Skeletal muscle tissue (tissue), 4 donors: ENCODE data around the gene XIRP1. TPM values are rescaled to one million over a fixed set of nuclear protein-coding genes. Genes with fewer than 3 reads are reported as not detected.

Experiments used
- H3K27ac ChIP-seq: one replicate; pipeline ENCODE4 v1.7.0; 2013; ENCODE audit warnings: mild to moderate bottlenecking, low read depth, low read length, inconsistent platforms
- H3K27me3 ChIP-seq, 3 donors: one replicate each; pipeline ENCODE4 v1.7.0; 2013; ENCODE audit warnings: low read length in 3 of 3; ENCODE audit not compliant: control insufficient read depth in 3 of 3, insufficient read depth in 3 of 3
- H3K36me3 ChIP-seq, 3 donors: one replicate each; pipeline ENCODE4 v1.7.0; 2013; ENCODE audit warnings: low read length in 3 of 3; ENCODE audit not compliant: control insufficient read depth in 3 of 3, insufficient read depth in 3 of 3
- H3K4me1 ChIP-seq, 3 donors: one replicate each; pipeline ENCODE4 v1.7.0; 2013; ENCODE audit warnings: low read length in 3 of 3, mild to moderate bottlenecking in 3 of 3; ENCODE audit not compliant: control insufficient read depth in 3 of 3, insufficient read depth in 3 of 3
- H3K4me3 ChIP-seq, 3 donors: one replicate each; pipeline ENCODE4 v1.7.0; 2013; ENCODE audit warnings: low read length in 3 of 3
- H3K9ac ChIP-seq, 3 donors: one replicate each; pipeline ENCODE4 v1.7.0; 2013; ENCODE audit warnings: low read length in 3 of 3, mild to moderate bottlenecking in 3 of 3, moderate library complexity in 2 of 3, low read depth in 1 of 3
- H3K9me3 ChIP-seq, 3 donors: one replicate each; pipeline ENCODE4 v1.7.0; 2013; ENCODE audit warnings: low read length in 3 of 3; ENCODE audit not compliant: control insufficient read depth in 3 of 3
- total RNA-seq: library from RNA; depleted of rRNA; stranded (reverse); fragments of >200 nt; gene quantifications from one replicate; pipeline ENCODE4 v1.2.3, GENCODE V29; 2014
- donor health status: Osteomylitis.

Gene XIRP1
- total RNA-seq, 1 donor from 2014 or later: 30.8 TPM

- Histone ChIP-seq H3K27me3 (no peaks in the 10 kb centered on the region), H3K4me3 (no peak overlapping the region), H3K27ac (no peak overlapping the region), H3K36me3 (no peaks in the 10 kb centered on the region), H3K9me3 (no peaks in the 10 kb centered on the region), H3K9ac (no peak overlapping the region), H3K4me1 (no peaks in the 10 kb centered on the region)
Measured at GRCh38 chr3:39224288-39224687, 31.9 kb upstream of the XIRP1 start.

GRCh38 chr3:39222939-39223338 is 30.5 kb upstream of the XIRP1 start:
- no peaks in the 10 kb centered on the region for H3K9me3 ChIP-seq
- H3K27me3 ChIP-seq: no peaks in the 10 kb centered on the region
- H3K9ac ChIP-seq: no peak overlapping the region
- H3K27ac ChIP-seq: no peak overlapping the region
- no peaks in the 10 kb centered on the region for H3K4me1 ChIP-seq
- H3K36me3 ChIP-seq: no peaks in the 10 kb centered on the region
- H3K4me3 ChIP-seq: no peak overlapping the region

- no peaks in the 10 kb centered on the region for H3K36me3 ChIP-seq
- no peak overlapping the region for H3K4me3 ChIP-seq
- H3K9ac ChIP-seq: no peak overlapping the region
- H3K4me1 ChIP-seq: no peaks in the 10 kb centered on the region
- no peak overlapping the region for H3K27ac ChIP-seq
- H3K27me3 ChIP-seq: no peaks in the 10 kb centered on the region
- H3K9me3 ChIP-seq: no peaks in the 10 kb centered on the region
Measured at GRCh38 chr3:39222462-39222861, 30.1 kb upstream of the XIRP1 start.

- no peaks in the 10 kb centered on the region for H3K36me3 ChIP-seq
- H3K4me1 ChIP-seq: peaks cover 0 to 4% (median 0%) of the 10 kb centered on the region in 3 donors
- no peaks in the 10 kb centered on the region for H3K27me3 ChIP-seq
- H3K27ac ChIP-seq: no peak overlapping the region
- H3K9me3 ChIP-seq: no peaks in the 10 kb centered on the region
- H3K4me3 ChIP-seq: no peak overlapping the region
- no peak overlapping the region for H3K9ac ChIP-seq
Measured at GRCh38 chr3:39221141-39221530, 28.7 kb upstream of the XIRP1 start.

- Histone ChIP-seq H3K9ac (no peak overlapping the region), H3K4me3 (no peak overlapping the region), H3K4me1 (peaks cover 0 to 4% (median 0%) of the 10 kb centered on the region in 3 donors), H3K36me3 (no peaks in the 10 kb centered on the region), H3K9me3 (no peaks in the 10 kb centered on the region), H3K27ac (no peak overlapping the region), H3K27me3 (no peaks in the 10 kb centered on the region)
Measured at GRCh38 chr3:39220407-39221140, 28.2 kb upstream of the XIRP1 start.

GRCh38 chr3:39219702-39220101 is 27.3 kb upstream of the XIRP1 start:
- no peak overlapping the region for H3K4me3 ChIP-seq
- peaks cover 0 to 4% (median 0%) of the 10 kb centered on the region in 3 donors for H3K4me1 ChIP-seq
- H3K9ac ChIP-seq: no peak overlapping the region
- no peak overlapping the region for H3K27ac ChIP-seq
- H3K9me3 ChIP-seq: no peaks in the 10 kb centered on the region
- H3K36me3 ChIP-seq: no peaks in the 10 kb centered on the region
- no peaks in the 10 kb centered on the region for H3K27me3 ChIP-seq

- H3K27ac ChIP-seq: no peak overlapping the region
- no peak overlapping the region for H3K9ac ChIP-seq
- no peaks in the 10 kb centered on the region for H3K27me3 ChIP-seq
- H3K36me3 ChIP-seq: no peaks in the 10 kb centered on the region
- no peak overlapping the region for H3K4me3 ChIP-seq
- H3K4me1 ChIP-seq: peaks cover 0 to 4% (median 0%) of the 10 kb centered on the region in 3 donors
- H3K9me3 ChIP-seq: no peaks in the 10 kb centered on the region
Measured at GRCh38 chr3:39216176-39216790, 23.9 kb upstream of the XIRP1 start.

- no peaks in the 10 kb centered on the region for H3K27me3 ChIP-seq
- H3K27ac ChIP-seq: no peak overlapping the region
- H3K4me1 ChIP-seq: peaks cover 0 to 4% (median under 1%) of the 10 kb centered on the region in 3 donors
- no peaks in the 10 kb centered on the region for H3K36me3 ChIP-seq
- H3K9ac ChIP-seq: no peak overlapping the region
- no peak overlapping the region for H3K4me3 ChIP-seq
- H3K9me3 ChIP-seq: no peaks in the 10 kb centered on the region
Measured at GRCh38 chr3:39213613-39214012, 21.2 kb upstream of the XIRP1 start.

- Histone ChIP-seq H3K27me3 (no peaks in the 10 kb centered on the region), H3K4me3 (no peak overlapping the region), H3K27ac (no peak overlapping the region), H3K9ac (no peak overlapping the region), H3K9me3 (no peaks in the 10 kb centered on the region), H3K4me1 (peaks cover 3 to 6% (median 4%) of the 10 kb centered on the region in 3 donors), H3K36me3 (no peaks in the 10 kb centered on the region)
Measured at GRCh38 chr3:39212665-39213064, 20.3 kb upstream of the XIRP1 start.

GRCh38 chr3:39211332-39212130 is 19.1 kb upstream of the XIRP1 start:
- Histone ChIP-seq H3K27me3 (no peaks in the 10 kb centered on the region), H3K4me1 (peaks cover 3 to 4% (median 3%) of the 10 kb centered on the region in 3 donors), H3K27ac (no peak overlapping the region), H3K4me3 (no peak overlapping the region), H3K9ac (no peak overlapping the region), H3K36me3 (no peaks in the 10 kb centered on the region), H3K9me3 (no peaks in the 10 kb centered on the region)
